ENCODE data around the gene RAC2. TPM values are rescaled to one million over a fixed set of nuclear protein-coding genes. Genes with fewer than 3 reads are reported as not detected.
"Not testable (repeated sequence)": the region's sequence is repeated elsewhere in the genome, so short reads cannot be mapped to it uniquely, and the experiment has no call there.

Gene RAC2
- total RNA-seq, 2 donors from 2014 or later = 9.7 to 14.4 TPM

- Histone ChIP-seq H3K4me3 (no peak overlapping the region), H3K36me3 (no peaks in the 10 kb centered on the region), H3K9me3 (no peaks in the 10 kb centered on the region), H3K4me1 (replicated peaks) (no peaks in the 10 kb centered on the region), H3K27ac (no peak overlapping the region), H3K27me3 (replicated peaks; ENCODE audit: insufficient read depth) (peaks cover 11% of the 10 kb centered on the region)
- TF ChIP-seq CTCF (IDR thresholded peaks at IDR 0.05) (no peak), POLR2AphosphoS5 (IDR thresholded peaks at IDR 0.05) (no peak), POLR2A (IDR thresholded peaks at IDR 0.05) (no peak)
- WGBS = 91% methylated on average over 5 of the region's 5 CpGs
- no peak for DNase-seq (ENCODE audit: low spot score)
- intact Hi-C loops (cut with DNase I) = no loop called here
Observed at GRCh38 chr22:37254209-37254866, 10.3 kb upstream of the RAC2 start.

GRCh38 chr22:37253126-37253660, 9.1 kb upstream of the RAC2 start:
- 56% methylated on average over 7 of the region's 7 CpGs for WGBS
- no peaks in the 10 kb centered on the region for H3K36me3 ChIP-seq
- H3K9me3 ChIP-seq = no peaks in the 10 kb centered on the region
- H3K4me3 ChIP-seq = no peak overlapping the region
- DNase-seq (ENCODE audit: low spot score) = no peak
- TF ChIP-seq POLR2A (IDR thresholded peaks at IDR 0.05) (no peak), CTCF (IDR thresholded peaks at IDR 0.05) (no peak), POLR2AphosphoS5 (IDR thresholded peaks at IDR 0.05) (no peak)
- peaks cover 11% of the 10 kb centered on the region for H3K27me3 ChIP-seq (replicated peaks; ENCODE audit: insufficient read depth)
- H3K27ac ChIP-seq = no peak overlapping the region
- no peaks in the 10 kb centered on the region for H3K4me1 ChIP-seq (replicated peaks)
- intact Hi-C loops (cut with DNase I) = no loop called here

- H3K4me1 ChIP-seq (replicated peaks); H3K36me3 ChIP-seq; H3K27ac ChIP-seq; DNase-seq (ENCODE audit: low spot score); intact Hi-C loops (cut with DNase I); H3K4me3 ChIP-seq; H3K9me3 ChIP-seq: not testable (repeated sequence)
- 88% methylated on average over 8 of the region's 8 CpGs for WGBS
- peaks cover 11% of the 10 kb centered on the region for H3K27me3 ChIP-seq (replicated peaks; ENCODE audit: insufficient read depth)
Observed at GRCh38 chr22:37251836-37252235, 7.8 kb upstream of the RAC2 start.

- no peaks in the 10 kb centered on the region for H3K9me3 ChIP-seq
- 70% methylated on average over 12 of the region's 12 CpGs for WGBS
Observed at GRCh38 chr22:37249986-37250385, 5.9 kb upstream of the RAC2 start.

GRCh38 chr22:37248251-37248650, 4.2 kb upstream of the RAC2 start:
- Histone ChIP-seq H3K36me3 (no peaks in the 10 kb centered on the region), H3K4me1 (replicated peaks) (no peaks in the 10 kb centered on the region), H3K27ac (no peak overlapping the region), H3K4me3 (no peak overlapping the region), H3K27me3 (replicated peaks; ENCODE audit: insufficient read depth) (no peaks in the 10 kb centered on the region), H3K9me3 (no peaks in the 10 kb centered on the region)
- intact Hi-C loops (cut with DNase I) = no loop called here
- 42% methylated on average over 6 of the region's 6 CpGs for WGBS
- no peak for DNase-seq (ENCODE audit: low spot score)
- TF ChIP-seq POLR2A (IDR thresholded peaks at IDR 0.05) (no peak), CTCF (IDR thresholded peaks at IDR 0.05) (no peak)

More at GRCh38 chr22:37249986-37250385, 5.9 kb upstream of the RAC2 start:
- H3K4me1 ChIP-seq (replicated peaks) = no peaks in the 10 kb centered on the region
- H3K4me3 ChIP-seq = no peak overlapping the region
- no peaks in the 10 kb centered on the region for H3K36me3 ChIP-seq
- intact Hi-C loops (cut with DNase I) = no loop called here
- DNase-seq (ENCODE audit: low spot score) = no peak
- no peak overlapping the region for H3K27ac ChIP-seq
- TF ChIP-seq POLR2A (IDR thresholded peaks at IDR 0.05) (no peak), POLR2AphosphoS5 (IDR thresholded peaks at IDR 0.05) (no peak), CTCF (IDR thresholded peaks at IDR 0.05) (no peak)
- peaks cover 3% of the 10 kb centered on the region for H3K27me3 ChIP-seq (replicated peaks; ENCODE audit: insufficient read depth)
